Measurements from ENCODE around the gene NEK7.
A peak's percentile ranks its signal among the peaks of the same experiment; 100 is the strongest.
"Not testable (repeated sequence)": the region's sequence is repeated elsewhere in the genome, so short reads cannot be mapped to it uniquely, and the experiment has no call there.

The NEK7 gene

GRCh38 chr1:198156745-198157240 is at the start of gene NEK7:
Gene NEK7, plus strand, starts transcription at chr1:198156998. Its CDS starts 75,583 bp downstream, at chr1:198232581.
- peak; percentile 52 for DNase-seq (ENCODE audit: low spot score)

DNA sequence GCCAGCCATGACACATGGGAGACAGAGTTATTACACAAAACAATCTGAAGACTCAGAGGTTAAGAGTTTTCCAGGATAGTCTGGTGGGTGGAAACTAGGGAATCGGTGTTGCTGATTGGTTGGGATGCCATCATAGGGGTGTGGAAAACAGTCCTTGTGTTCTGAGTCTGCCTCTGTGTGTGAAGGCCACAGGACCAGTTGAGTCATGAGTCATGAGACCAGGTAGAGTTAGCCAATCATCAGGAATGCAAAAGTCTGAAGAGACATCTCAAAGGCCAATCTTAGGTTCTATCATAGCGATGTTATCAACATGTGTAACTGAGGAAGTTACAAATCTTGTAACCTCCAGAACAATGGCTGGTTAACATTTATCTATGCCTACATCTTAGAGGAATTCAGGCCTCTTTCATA is 49.7 kb upstream of the NEK7 start:
- no peak for DNase-seq (ENCODE audit: low spot score)

- DNase-seq (ENCODE audit: low spot score): no peak
Observed at GRCh38 chr1:198108636-198109370, 48.0 kb upstream of the NEK7 start.

DNA sequence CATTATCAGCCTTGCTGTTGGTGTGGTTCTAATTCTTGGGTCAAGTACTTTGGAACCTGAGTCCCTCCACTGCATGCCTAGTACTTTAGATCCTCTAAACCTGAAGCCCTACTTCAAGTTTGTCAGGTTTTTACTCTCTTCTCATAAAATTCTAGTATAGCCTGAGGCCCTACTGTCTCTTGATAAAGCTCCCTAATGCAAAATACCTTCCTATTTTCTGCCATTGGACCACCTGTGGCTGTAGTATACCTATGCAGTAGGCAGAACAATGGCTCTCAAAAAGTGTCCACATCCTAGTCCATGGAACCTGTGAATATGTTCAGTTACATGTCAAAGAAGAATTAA is 47.5 kb upstream of the NEK7 start:
- no peak for DNase-seq (ENCODE audit: low spot score)

DNA sequence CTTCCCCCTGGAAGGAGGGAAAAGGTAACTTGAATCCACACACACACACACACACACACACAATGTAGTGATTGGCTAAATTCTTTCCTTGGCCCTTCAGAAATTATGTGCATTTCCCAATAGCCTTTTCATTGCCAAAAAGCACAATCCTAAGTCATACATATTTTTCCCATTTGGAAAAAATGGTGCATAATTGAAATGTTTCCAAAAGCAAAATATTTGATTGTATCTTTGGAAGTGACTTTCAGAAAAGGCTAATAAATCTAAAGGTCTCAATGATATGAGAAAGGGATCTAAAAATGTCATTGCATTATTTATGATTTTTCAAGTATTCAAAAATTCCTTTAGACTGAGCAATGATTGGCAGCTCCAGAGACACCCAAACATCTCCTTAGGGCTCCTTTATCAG is 43.5 kb upstream of the NEK7 start:
- no peak for DNase-seq (ENCODE audit: low spot score)

GRCh38 chr1:198116069-198116468 is 40.7 kb upstream of the NEK7 start:
- DNase-seq (ENCODE audit: low spot score): no peak

DNA sequence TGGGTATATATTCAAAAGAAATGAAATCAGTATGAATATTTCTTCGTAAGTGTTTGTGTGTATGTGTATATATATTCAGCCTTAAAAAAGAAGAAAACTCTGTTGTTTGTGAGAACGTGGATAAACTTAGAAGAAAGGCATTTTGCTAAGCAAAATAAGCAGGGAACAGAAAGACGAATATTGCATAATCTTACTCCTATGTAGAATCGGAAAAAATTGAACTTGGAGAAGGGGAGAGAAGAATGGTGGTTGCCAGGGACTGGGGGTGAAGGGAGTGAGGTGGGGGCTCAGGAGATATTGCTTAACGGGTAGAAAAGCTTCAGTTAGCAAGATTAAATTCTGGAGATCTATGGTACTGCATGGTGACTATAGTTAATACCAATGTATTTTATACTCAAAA is 40.3 kb upstream of the NEK7 start:
- no peak for DNase-seq (ENCODE audit: low spot score)

DNA sequence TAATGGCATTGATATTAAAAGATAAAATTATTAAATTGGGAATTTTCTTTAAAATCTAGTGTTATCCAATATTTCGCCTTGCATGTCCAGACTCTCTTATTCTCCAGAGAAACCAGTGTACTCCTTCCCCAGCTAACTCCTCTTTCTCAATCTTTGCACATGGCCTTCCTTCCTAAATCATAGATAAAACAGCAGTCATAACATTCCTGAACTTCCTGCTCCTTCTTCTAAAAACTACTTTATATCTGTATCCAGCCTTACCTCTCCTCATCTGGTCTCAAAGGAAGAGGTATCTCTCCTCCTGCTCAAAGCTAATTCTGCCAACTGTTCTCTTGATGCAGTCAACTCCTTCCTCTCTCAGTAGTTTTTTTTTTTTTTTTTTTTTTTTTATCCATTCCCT is 39.5 kb upstream of the NEK7 start:
- DNase-seq (ENCODE audit: low spot score): no peak

DNA sequence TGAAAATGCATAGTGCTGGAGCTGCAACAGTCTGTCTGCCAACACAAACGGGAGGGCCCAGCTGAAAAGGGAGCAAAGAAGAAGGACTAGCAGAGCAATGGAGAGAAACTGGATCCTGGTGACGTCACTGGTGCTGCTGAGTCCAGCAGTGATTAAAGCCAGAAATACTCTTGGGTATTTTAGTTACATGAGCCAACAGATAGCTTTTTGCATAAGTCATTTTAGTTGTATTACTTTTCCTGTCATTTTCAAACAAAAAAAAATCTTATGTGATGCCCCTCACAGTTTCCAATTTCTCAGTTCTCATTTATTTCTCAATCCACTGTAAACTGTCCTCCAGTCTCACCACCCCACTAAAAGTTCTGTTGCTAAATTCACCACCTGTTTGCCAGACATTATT is 38.7 kb upstream of the NEK7 start:
- no peak for DNase-seq (ENCODE audit: low spot score)

- no peak for DNase-seq (ENCODE audit: low spot score)
Observed at GRCh38 chr1:198119906-198120305, 36.9 kb upstream of the NEK7 start.

GRCh38 chr1:198121056-198121826 is 35.6 kb upstream of the NEK7 start:
- peak; percentile 21 for DNase-seq (ENCODE audit: low spot score)

- no peak for DNase-seq (ENCODE audit: low spot score)
Observed at GRCh38 chr1:198122693-198123092, 34.1 kb upstream of the NEK7 start.

- DNase-seq (ENCODE audit: low spot score): no peak
Observed at GRCh38 chr1:198123133-198123532, 33.7 kb upstream of the NEK7 start.

DNA sequence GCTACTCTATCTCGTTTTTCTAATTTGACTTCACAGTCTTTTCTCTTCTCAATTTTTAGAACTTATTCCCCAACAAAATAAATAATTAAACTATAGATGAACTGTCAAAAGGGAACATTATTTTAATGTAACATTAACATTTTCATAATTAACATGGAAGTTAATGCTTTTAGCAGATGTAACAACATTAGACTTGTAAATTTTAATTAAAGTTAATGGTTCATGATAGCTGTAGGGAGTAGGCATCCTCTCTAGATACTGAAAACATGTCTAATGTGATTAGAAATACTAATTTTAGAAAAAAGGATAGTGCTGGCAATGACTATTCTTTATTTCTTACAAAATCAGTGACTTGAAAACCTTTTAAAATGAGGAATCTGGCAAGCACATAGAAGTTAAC is 32.1 kb upstream of the NEK7 start:
- no peak for DNase-seq (ENCODE audit: low spot score)

GRCh38 chr1:198125995-198126735 is 30.6 kb upstream of the NEK7 start:
- DNase-seq (ENCODE audit: low spot score): no peak

DNA sequence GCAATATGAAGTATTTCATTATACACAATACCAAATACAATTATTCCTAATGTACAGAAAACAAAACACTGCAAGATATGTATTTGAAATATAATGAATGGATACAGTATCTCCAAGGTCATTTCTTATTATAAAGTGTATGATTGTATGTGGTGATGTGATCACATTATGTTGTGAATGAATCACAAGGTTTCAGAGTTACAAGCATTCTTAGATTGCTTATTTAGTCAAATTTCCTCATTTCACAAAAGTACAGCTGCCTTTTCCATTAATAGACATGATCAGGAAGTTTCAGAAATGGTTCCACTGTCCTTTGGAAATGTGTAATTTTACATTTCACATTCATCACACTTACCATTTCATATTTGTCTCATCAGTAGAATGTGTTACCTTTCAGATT is 28.3 kb upstream of the NEK7 start:
- DNase-seq (ENCODE audit: low spot score): no peak

GRCh38 chr1:198130053-198130452 is 26.7 kb upstream of the NEK7 start:
- DNase-seq (ENCODE audit: low spot score): not testable (repeated sequence)

- no peak for DNase-seq (ENCODE audit: low spot score)
Observed at GRCh38 chr1:198132060-198132781, 24.6 kb upstream of the NEK7 start.

GRCh38 chr1:198134252-198134651 is 22.5 kb upstream of the NEK7 start:
- DNase-seq (ENCODE audit: low spot score): no peak

DNA sequence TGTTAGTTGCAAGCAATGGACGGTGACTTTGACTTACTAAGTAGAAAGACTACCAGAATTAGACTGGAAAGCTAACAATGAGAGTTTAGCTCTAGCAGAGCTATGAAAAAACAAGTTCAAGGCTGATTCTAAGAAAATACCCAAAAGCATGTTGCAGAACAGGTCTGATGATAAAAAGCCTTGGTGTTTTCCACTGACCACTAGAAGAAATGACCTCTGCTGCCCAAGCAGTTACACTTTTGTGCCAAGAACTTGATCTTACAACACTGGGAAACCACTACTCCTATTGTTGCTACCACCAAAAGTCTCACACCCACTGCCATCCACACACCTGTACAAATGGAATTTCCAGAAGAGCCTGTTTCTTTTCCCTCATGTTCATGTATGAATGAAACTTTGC is 21.4 kb upstream of the NEK7 start:
- no peak for DNase-seq (ENCODE audit: low spot score)

DNA sequence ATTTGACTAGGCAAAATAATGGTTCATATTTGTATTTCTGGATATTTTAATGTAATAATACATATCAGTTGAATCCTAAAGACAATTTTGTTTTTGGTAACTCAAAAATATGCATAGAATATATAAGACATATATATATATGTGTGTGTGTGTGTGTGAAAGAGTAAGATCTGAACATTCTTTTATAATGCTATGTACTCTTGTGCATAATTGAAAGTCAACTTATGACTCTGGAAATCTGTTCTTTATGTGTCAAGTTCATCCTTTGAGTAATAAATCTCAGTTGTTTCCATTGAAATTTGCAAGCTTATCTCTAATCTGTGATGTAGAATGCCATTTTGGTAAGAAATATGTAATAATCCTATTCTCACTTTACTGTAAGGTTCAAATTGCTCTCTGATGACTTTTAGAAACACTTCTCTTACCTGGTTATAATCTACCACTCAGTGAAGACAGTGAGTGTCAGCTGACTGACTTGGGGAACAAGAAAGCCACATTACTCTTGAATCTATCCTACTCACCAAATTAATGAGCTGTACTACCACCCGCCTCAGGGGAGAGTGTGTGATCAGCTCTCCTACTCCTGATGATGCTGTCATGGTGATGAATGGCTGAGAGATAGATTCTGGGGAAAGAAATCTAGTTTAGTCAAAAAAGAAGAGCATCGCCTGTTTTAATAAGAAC is 15.0 kb upstream of the NEK7 start:
- no peak for DNase-seq (ENCODE audit: low spot score)

DNA sequence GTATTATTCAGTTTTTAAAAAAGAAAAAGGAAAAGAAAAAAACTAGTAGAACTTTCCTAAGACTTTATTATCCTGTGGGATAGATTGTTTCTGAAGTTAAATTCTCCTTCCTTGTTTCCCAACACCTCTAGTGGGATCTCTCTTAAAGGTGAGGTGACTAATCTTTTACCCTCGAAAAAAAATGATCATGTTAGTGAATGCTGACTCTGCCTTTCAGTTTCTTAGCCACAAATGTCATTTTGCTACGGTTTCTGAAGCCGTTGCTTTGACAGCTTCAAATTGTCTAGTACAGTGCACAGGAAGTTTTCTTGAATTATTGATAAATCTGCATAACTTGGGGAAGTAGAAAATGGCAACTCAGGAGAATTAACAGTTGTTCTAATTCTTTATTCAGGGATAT is 13.0 kb upstream of the NEK7 start:
- DNase-seq (ENCODE audit: low spot score): no peak
